ENCODE measurements around the gene DSG1.

DSG1 gene

DNA sequence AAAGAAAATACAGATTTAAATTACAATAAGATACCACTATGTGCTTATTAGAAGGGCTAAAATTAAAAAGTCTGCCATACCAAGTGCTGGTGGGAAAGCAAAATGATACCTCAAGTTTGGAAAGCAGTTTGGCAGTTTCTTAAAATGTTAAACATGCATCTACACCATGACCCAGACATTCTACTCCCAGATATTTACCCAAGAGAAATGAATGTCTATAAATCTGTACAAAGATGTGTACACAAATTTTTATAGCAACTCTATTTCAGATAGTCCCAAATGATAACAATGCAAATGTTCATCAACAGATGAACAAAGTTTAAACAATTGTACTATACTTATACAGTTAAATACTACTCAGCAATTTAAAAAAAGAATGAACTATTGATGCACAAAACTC lies 51.5 kb downstream of the DSG1 start:
- H3K4me3 ChIP-seq (replicated peaks; ENCODE audit: low read depth, low read length), result no peak overlapping the region
- TF ChIP-seq CTCF (IDR thresholded peaks at IDR 0.05; ENCODE audit: low read length, missing control alignments), result no peak
- no peak for DNase-seq (ENCODE audit: low read depth)

GRCh38 chr18:31371989-31372388 lies 54.0 kb downstream of the DSG1 start:
- no peak for DNase-seq (ENCODE audit: low read depth)
- no peak overlapping the region for H3K4me3 ChIP-seq (replicated peaks; ENCODE audit: low read depth, low read length)
- TF ChIP-seq CTCF (IDR thresholded peaks at IDR 0.05; ENCODE audit: low read length, missing control alignments), result no peak

GRCh38 chr18:31373641-31374040 lies 55.7 kb downstream of the DSG1 start:
- H3K4me3 ChIP-seq (replicated peaks; ENCODE audit: low read depth, low read length), result no peak overlapping the region
- no peak for TF ChIP-seq CTCF (IDR thresholded peaks at IDR 0.05; ENCODE audit: low read length, missing control alignments)

GRCh38 chr18:31376477-31376876 lies 58.5 kb downstream of the DSG1 start, which contains the start of gene DSG4:
Gene DSG4 (plus strand): TSS chr18:31376777. CDS start chr18:31376912, 135 bp downstream.
- no peak within 1 kb of the TSS for H3K4me3 ChIP-seq (replicated peaks; ENCODE audit: low read depth, low read length)
- DNase-seq (ENCODE audit: low read depth), result no peak
- TF ChIP-seq CTCF (IDR thresholded peaks at IDR 0.05; ENCODE audit: low read length, missing control alignments), result no peak

More at GRCh38 chr18:31373641-31374040, 55.7 kb downstream of the DSG1 start:
- no peak for DNase-seq (ENCODE audit: low read depth)

GRCh38 chr18:31380912-31381311 lies 63.0 kb downstream of the DSG1 start:
- H3K4me3 ChIP-seq (replicated peaks; ENCODE audit: low read depth, low read length), result no peak overlapping the region
- no peak for TF ChIP-seq CTCF (IDR thresholded peaks at IDR 0.05; ENCODE audit: low read length, missing control alignments)
- DNase-seq (ENCODE audit: low read depth), result no peak

DNA sequence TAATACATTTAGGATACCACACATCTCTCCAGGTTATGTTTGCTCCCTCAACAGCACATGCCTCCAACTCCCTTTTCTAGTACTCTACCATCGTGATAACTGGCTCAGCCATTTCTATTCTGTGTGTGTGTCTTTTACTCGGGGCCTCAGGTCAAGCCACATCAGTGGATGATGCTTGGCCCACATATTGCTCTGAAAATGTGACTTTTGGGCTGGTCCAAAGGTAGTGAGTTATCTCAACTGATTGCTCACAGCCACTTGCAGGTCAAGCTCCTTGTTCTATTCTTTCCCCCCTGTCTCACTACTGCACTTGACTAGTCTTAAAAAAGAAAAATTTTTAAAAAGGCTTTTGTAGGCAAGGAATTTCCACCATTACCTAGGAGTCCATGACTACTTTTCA lies 64.1 kb downstream of the DSG1 start:
- no peak for DNase-seq (ENCODE audit: low read depth)

More for the DNA sequence above, 64.1 kb downstream of the DSG1 start:
- TF ChIP-seq CTCF (IDR thresholded peaks at IDR 0.05; ENCODE audit: low read length, missing control alignments), result no peak
- no peak overlapping the region for H3K4me3 ChIP-seq (replicated peaks; ENCODE audit: low read depth, low read length)

Measured in fibroblast of pulmonary artery (primary cell).